ENCODE measurements around the gene PCSK6.

- TF ChIP-seq BHLHE40 (IDR thresholded peaks at IDR 0.05; ENCODE audit: borderline replicate concordance) (no peak), SP1 (IDR thresholded peaks at IDR 0.05) (no peak), PKNOX1 (IDR thresholded peaks at IDR 0.05) (no peak), FOXK2 (IDR thresholded peaks at IDR 0.05) (no peak), FOXA1 (IDR thresholded peaks at IDR 0.05) (no peak), ARNT (IDR thresholded peaks at IDR 0.05) (no peak), TARDBP (IDR thresholded peaks at IDR 0.05) (no peak), FOXM1 (IDR thresholded peaks at IDR 0.05; ENCODE audit: borderline replicate concordance) (no peak)
These were observed 134.4 kb downstream of the PCSK6 start for GRCh38 chr15:101354891-101355623.
